GM12872 (cell line): ENCODE data around the gene LPIN2.
A peak's percentile ranks its signal among the peaks of the same experiment; 100 is the strongest.

Experiments
- TF ChIP-seq, protein P1 (sequence below): IDR thresholded peaks from 3 replicates; pipeline ENCODE4 v1.5.1; 2011; ENCODE audit warnings: low read depth, mild to moderate bottlenecking, low read length, moderate library complexity; ENCODE audit not compliant: insufficient read depth

The LPIN2 gene

DNA sequence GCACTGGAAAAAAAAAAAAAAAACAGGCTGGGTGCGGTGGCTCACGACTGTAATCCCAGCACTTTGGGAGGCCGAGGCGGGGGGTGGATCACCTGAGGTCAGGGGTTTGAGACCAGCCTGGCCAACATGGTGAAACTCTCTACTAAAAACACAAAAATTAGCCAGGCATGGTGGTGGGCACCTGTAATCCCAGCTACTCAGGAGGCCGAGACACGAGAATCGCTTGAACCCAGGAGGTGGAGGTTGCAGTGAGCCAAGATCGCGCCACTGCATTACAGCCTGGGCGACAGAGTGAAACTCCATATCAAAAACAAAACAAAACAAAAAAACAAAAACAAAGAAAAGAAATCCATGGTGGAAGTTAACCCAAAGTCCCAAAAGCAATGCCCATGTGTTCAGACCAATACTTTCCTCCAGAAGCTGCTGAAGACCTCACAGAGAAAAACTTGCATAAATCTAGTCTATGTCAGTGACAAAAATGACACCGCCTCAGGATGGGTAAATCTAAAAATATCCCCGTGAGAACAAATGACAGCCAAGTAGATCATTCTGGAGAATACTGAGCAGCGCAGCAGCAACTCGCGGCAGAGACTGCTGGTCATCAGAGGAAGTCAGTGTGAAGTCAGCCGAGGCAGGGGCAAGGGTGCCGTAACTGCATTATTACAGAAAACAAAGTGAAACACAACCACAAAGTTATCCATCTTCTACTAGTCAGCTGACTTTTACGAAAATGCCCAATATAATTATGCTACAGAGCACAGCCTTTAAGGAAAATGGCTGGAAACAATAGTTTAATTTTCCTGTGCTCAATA is 41.0 kb downstream of the LPIN2 start:
- TF ChIP-seq, protein P1, sequence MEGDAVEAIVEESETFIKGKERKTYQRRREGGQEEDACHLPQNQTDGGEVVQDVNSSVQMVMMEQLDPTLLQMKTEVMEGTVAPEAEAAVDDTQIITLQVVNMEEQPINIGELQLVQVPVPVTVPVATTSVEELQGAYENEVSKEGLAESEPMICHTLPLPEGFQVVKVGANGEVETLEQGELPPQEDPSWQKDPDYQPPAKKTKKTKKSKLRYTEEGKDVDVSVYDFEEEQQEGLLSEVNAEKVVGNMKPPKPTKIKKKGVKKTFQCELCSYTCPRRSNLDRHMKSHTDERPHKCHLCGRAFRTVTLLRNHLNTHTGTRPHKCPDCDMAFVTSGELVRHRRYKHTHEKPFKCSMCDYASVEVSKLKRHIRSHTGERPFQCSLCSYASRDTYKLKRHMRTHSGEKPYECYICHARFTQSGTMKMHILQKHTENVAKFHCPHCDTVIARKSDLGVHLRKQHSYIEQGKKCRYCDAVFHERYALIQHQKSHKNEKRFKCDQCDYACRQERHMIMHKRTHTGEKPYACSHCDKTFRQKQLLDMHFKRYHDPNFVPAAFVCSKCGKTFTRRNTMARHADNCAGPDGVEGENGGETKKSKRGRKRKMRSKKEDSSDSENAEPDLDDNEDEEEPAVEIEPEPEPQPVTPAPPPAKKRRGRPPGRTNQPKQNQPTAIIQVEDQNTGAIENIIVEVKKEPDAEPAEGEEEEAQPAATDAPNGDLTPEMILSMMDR, result no peak

DNA sequence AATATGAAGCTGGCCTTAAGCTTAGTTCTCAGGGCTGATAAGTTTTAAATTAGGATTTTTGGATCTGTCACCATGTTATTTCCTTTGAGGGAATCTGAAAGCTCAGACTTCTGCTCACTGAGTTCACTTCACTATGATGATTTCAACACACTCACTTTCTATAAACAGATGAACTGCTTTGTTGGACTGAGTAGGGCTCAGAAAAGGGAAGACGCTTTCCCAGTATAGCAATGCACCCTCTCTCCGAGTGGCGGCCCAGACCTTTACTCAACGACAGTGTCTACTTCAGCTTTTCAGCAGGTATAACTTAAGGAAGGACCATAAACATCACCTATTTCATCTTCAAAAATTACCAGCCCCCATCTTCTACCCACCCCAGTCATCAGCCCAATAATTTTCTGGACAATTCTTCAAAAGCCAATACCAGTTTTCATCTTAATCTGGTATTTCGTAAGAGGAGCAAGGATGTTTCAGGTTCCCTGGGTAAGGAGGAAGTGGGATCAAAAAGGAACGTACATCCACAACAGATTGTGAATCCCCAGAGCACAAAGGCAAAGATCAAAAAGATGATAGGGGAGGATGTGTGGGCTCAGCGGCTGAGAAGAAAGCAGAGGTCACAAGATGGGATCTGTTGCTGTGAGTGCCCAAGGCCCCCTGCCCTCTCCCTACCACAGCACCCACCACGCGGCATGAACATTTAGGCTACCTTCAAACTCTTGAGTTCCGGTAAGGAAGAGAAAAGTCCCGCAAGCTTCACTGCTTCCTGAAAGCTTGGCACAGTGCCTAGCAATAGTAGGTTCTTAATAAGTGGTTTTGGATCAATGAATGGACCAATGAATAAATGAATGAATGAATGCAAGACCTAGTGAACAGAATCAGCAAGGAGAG is 41.9 kb downstream of the LPIN2 start:
- TF ChIP-seq, protein P1, result 0 out of 3 replicates have a peak, but pooled peaks have one; percentile 18

DNA sequence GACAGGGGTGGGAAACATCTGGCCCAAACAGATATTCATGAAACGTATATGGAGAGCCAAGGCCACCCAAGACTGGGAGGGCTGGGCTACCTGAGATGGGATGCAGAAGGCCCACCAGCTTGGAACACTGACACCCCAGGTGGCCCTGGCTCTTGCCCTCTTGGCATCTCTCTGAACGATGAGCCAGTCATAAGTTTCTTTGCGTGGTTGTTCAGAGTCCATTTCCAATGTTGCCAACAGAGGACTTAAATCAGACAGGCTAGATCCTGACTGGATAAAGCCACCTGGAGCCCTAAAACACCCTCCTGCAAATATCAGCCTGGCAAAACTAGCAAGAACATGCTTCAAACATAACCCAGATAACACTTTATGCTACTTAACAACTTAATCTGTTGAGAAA is 42.6 kb downstream of the LPIN2 start:
- TF ChIP-seq, protein P1, result no peak

DNA sequence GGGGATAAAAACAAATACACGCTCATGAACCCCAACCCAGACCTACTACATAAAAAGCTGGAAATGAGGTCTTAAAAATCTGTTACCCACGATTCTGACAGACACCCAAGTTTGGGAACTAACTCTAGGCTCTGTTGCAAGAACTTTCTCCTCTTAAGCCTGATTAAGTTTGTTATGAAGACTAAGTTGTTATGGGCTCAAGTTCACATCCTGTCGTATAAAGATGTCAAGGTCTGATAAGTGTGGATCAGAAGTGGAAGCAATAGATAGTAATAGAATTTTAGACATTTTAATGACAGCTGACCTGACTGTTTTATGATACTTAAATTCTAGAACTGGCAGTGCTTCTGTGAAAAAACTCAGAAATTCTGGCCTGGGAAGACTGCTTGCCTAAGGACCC is 43.2 kb downstream of the LPIN2 start:
- TF ChIP-seq, protein P1, result no peak

DNA sequence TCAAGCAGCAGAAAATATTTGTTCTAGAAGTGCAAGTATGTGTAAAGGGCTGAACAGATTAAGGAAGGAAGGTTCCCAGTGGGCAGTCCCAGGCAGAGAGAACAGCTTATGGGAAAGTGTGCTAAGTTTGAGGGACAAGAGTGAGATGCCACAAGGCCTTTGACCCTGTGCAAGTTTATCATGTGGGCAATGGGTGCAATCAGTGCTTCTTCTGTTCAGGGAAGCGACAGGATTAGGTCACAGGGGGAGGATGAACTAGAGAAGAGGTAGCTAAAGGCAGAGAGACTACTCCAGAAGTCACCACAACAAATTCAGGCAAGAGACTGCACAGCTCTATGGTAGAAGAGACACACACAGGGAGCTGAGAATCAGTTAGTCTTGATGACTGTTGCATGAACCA is 44.3 kb downstream of the LPIN2 start:
- TF ChIP-seq, protein P1, result no peak

DNA sequence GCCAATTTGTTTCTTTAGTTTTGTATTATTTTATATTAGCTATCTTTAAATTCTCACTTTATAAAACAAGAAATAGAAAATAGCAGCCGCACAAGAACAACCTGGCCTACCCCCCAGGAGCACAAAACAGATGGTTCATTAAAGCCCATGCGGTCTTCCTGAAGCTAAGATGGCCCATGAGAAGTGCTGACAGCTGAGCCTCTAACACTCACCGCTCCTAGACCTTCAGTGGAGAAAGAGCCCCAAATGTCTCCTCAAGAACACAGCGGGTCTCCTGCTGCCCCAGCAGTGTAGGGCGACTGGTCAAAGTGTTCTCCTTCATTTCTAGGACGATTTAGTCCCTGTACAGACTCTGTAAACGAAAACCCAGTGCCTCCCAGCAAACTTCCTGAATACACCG is 45.1 kb downstream of the LPIN2 start:
- TF ChIP-seq, protein P1, result no peak

DNA sequence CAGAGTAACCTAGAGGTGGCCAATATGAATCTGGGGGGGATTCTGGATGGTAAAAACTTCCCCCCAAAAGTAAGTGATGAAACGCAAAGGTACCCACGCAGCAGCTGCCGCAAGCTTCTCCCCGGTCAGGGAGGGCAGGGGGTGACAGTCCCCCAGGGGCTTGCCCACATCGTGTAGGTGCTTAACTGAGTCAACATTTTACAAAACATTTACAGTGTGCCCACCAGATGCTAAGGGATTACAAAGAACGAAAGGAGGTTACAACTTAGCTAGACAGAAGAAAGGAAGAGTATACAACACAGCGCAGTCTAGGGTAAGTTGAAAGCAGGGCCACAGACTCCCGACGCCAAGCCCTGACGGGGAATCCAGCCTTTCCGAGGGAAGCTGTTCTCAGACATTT is 45.6 kb downstream of the LPIN2 start:
- TF ChIP-seq, protein P1, result no peak
